ENCODE data around the gene ATRIP.
"Not testable (repeated sequence)": the region's sequence is repeated elsewhere in the genome, so short reads cannot be mapped to it uniquely, and the experiment has no call there.

ATRIP gene

DNA sequence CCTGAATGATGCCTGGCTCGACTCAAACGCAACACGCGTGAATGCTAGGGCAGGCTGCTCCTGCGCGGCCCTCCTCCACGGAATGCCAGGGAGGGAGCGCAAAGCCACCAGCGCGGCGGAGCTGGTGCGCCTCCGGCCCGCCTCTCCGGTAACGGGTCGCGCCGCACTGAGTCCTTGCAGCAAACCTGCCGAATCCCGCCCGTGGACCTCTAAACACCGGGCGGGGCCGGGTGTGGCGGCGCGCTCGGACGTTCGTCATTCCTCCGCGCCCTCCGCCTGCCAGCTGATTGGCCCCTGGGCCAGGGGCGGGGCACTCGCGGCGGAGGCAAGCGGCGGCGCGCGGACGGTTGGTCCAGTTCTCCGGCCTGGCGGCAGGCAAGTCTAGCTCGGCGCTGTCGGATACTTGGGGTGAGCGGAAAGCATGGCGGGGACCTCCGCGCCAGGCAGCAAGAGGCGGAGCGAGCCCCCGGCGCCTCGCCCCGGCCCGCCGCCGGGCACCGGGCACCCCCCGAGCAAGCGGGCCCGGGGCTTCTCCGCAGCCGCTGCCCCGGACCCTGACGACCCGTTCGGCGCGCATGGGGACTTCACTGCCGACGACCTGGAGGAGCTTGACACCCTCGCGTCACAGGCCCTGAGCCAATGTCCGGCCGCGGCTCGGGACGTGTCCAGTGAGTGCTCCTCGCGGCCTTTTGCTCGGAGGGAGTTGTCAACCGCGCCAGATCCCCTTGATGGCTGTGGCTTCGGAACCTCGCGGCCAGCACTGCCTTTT, at the start of gene ATRIP:
TSS of gene ATRIP (plus strand) at position 313 of the 769 bp plus-strand sequence. CDS start at position 422, 109 bp downstream.
- peak; percentile 69 to 76 for DNase-seq (ENCODE audit: low read depth in 2 of 2, low spot score in 1 of 2)

DNA sequence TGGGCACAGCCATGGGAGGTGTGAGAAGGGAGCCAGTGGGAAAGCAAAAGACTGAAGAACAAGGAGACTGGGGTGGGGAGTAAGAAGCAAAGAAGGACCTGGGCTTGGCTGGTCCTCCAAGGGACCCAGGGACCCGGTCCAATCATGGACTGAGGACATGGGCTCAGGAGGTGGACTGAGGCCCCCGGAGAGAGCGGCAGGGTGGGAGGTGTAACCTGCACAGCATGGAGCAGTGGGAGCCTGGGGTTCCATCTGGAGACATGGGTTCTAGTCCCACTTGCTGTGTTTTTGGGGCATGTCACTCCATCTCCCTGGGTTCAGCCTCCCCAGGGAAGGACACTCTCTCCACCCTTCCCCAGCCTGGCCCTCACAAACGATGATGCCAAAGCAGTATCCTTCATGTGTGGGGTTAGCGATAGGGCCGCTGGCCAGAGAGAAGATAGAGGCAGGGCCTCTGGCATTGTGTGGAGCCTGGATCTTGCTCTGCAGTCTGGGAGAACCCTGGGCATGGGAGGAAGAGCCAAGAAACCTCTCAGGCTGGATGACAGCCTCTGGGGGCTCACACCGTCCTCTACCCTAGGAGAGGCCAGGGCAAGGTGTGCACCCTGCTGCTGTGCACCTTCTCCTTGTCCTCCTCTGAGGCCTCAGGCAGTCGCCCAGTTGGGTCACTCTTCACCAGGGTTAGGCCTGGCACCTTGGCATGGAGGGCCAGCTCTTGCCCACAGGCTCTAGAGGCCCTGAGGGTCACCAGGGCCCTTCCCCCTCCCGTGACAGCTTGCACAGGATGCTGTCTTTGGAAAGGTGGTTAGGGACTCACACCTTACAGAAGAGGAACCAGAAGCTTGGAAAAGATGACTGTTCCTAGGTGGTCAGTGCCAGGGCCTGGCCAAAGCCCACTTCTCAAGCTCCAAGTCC, 48.5 kb upstream of the ATRIP start:
- no peak for DNase-seq (ENCODE audit: low read depth in 2 of 2, low spot score in 1 of 2)

DNA sequence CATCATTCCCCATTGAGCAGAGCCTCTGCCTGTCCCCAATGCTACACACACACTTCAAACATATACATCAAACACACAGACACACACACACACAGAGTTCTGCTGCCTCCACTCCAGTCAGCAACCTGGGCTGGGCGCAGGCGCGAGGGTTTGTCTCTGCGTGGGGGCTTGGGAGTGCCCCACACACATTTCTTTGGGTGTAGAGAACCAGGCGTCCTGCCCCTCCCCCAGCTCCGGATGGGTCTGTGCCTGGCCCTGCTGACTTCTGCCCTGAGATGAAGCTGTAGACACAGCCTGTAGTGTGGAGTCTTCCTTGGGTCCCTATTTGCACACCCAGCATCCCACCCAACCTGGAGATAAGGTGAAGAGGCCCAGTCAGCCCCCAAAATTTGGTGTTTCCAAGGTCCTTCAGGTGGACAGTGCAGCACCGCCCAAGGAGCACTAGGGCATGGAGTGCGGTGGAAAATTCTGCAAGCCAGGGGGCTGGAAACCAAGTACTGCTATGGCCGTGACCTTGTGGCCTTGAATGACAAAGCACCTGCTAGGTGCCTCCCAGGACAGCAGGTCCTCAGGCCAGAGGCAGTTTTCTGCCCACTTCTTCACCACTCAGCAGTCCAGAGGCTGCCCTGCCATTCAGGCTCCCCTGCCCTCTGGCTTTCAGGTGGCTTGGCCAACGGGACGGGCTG, 47.7 kb upstream of the ATRIP start:
- no peak for DNase-seq (ENCODE audit: low read depth in 2 of 2, low spot score in 1 of 2)

DNA sequence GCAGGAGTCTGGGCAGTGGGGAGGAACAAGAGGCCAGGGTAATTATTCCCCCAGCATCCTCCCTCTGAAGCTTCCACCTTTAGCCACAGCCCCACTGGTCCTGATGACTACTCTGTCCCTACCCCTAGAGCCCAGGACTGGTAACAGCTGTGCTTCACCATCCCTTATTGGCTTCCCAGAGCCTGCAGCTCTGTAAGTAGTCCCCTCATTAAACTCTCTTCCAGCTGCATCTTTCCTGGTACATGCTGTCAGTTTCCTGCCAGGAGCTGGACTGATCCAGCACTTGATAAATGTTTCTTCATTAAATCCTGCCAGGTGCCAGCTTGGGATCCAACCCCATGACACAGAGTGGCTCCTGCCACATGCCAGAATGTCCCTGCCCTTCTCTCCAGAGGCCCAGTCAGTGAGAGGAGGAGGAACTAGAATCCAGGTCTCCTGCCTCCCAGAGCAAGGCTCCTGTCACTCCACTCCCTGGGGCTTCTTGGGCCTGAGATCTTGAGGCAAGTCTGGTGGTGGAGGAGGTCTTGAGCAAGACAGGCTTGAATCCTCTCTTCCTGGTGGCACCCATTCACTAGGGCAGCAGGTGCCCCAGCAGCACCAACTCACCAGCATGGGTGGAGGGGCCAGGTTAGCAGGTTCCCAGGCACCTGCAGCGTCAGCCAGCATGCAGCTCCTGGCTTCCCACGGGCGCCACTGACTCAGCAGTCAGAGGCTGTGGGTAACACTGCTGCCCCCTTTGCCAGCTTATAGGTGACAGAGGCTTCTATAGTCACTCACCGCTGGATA, 47.0 kb upstream of the ATRIP start:
- DNase-seq (ENCODE audit: low read depth in 2 of 2, low spot score in 1 of 2), result no peak

DNA sequence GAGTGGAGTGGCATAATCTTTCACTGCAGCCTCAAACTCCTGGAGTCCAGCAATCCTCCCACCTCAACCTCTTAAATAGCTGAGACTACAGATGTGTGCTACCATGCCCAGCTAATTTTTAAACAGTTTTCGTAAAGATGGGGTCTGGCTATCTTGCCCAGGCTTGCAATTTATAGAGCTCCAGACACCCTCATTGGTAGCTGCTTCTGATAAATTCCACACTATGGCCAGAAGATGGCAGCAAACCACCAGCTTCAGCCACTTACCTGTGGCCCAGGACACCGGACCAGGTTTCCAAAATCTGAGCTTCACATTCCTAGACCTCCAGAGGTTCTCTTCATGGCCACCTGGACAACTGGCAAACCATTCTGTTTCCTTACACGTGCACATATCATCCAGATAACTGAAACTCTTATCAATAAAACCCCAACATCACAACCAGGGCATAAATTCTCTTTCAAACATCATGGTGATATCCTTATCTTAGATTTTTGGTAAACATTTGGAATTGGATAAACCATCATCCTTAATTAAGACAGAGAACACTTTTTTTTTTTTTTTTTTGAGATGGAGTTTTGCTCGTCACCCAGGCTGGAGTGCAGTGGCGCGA, 45.6 kb upstream of the ATRIP start:
- DNase-seq (ENCODE audit: low read depth in 2 of 2, low spot score in 1 of 2), result peak; percentile 11 to 41

DNA sequence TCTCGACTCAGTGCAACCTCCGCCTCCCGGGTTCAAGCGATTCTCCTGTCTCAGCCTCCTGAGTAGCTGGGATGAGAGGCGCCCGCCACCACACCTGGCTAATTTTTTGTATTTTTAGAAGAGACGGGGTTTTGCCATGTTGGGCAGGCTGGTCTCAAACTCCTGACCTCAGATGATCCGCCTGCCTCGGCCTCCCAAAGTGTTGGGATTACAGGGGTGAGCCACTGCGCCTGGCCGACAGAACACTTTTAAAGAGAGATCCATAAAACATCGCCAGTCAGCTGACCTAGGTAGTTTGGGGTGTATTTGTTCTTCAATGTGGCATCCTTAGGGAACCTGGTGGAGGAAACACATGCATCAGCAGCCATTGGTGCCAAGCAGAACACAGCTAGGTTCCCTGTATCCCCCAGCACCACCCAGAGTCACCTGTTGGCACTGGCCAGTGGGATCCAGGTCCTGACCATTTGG, 45.1 kb upstream of the ATRIP start:
- not testable (repeated sequence) for DNase-seq (ENCODE audit: low read depth in 2 of 2, low spot score in 1 of 2)

DNA sequence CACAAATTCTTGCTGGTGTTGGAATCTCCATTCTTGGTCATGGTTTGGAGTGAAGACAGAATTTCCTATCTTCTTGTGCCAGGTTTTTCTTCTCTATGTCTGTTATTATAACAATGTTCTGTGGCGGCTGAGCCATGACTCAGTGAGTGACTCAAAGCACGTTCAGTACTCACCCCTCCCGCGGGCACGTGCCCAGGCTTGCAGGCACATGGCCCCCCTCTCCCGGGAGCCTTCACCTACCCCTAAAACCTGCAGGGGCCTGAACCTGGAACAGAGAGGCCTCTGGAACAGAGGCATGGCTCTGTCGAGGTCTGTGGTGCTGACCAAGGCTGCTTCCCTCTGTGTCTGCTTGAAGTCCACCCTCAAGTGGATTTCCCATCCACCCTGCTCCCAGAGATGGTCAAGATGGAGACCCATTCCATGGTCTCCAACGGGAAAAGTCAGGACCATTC, 44.2 kb upstream of the ATRIP start:
- DNase-seq (ENCODE audit: low read depth in 2 of 2, low spot score in 1 of 2), result no peak

DNA sequence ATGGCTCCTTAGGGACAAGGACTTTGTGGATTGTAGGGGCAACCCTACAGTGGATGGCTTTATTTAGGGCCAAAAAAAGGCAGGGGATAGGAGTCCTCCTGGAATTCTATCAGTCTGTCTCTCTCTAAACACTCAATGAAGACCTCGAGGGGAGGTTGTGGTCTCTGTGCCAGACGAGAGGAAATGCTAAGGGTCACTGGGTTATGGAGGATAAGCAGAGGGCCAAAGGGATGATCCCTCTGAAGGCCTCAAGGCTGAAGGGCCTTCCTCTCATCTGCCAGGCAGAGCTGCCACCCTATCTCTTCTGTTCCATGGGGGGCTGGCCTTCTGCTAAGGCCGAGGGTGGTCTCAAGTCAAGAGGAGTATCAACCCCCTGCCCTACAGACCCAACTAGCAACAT, 43.6 kb upstream of the ATRIP start:
- no peak for DNase-seq (ENCODE audit: low read depth in 2 of 2, low spot score in 1 of 2)

DNA sequence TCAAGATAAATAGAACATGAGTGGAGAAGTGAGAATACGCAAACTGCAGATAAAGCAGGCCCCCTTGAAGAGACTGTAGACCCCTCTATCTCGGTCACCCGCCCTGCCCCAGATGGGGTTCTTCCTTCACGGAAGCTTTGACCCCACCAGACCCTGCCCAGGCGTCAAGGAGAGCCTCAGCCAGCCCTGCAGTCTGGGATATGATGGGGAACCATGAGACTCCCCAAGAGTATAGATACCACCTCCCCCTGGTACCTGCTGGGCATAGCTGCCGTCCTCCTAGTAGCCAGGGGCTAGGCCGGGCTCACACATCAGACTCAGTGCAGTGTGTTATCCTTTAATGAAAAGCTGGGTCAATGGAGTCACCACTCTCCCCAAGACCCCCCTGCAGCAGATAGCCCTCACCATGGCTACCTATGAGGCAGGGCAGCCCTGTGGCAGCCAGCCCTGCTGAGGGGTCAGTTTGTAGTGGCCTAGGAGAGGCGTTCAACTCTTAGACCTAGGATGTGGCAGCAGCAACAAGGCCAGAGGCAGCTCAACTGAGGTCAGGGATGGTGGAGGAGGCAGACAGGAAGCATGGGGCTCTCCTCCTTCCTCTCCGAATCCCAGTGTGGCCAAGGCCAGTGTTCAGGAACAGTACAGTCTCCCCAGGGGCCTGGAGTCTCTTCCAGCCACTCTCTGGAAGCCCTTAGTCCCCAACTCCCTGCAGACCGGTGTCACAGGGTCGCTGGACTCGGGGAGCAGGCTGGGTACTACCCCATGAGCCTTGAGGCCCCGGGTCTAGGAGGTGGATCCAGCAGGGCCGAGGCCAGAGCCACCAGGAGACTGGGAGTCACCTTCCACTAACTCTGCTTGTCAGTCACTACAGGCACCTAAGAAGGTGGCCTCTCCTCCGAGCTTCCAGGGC, 42.8 kb upstream of the ATRIP start:
- no peak for DNase-seq (ENCODE audit: low read depth in 2 of 2, low spot score in 1 of 2)

DNA sequence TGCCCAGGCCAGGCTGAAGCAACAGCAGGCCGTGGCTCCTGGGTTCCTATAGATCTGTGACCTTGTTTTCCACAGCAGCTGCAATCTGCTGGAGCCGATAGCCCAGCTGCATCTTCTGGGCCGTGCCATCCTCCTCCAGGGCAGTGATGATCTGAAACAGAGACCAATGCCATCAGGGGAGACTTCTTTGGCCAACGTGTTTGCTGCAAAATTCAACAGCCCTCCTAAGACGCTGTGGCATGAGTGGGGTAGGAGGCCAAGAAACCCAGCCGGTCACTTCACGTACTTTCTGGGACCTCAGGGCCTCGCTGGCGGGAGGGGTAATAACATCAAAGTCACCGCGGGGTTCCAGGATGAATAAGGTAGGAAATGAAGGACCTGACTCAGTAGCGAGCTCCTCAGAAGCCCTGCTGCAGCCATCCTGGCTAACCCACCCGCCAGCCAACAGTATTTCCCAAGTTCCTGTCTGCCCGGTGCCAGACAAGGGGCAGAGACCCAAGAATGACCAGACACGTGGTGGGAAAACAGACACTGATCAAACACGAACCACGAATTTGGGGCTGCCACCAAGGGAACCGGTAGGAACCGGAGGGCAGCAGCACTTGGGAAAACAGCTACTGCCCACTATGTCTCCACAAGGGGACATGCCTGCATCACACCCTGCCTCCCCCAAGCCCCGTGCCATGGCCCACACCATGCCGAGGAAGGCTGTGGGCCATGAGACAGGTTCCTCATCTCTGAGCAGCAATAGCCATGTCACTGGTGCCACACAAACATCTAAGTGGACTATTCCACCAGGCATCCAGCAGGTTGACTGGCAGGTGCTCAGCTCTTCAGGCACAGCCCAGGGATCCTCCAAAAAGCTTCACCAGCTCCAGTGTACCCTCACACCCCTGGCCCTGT, 41.8 kb upstream of the ATRIP start:
- DNase-seq (ENCODE audit: low read depth in 2 of 2, low spot score in 1 of 2), result no peak

DNA sequence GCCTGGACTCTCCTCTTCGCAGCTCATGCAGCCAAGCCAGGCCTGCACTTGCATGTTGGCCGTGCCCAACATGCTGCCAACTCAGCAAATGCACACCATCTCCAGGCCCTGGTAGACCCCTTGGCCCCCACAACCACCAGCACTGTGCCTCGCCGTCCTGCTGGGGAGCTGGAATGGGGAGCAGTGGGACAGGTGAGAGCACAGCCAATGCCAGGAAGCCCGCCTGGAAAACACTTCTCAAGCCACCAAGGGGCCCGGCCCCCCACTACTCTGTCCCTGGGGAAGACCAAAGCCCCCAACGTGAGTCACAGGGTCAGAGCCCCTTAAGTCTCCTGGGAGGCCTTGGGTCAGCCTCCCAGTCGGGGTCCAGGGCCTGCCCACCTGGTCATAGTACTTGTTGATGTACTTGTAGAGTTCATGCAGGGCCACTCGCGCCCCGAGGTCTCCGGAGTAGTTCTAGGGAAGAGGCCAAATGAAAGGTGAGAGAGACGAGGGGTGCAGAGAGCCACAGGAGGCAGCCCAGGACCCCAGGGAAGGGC, 41.1 kb upstream of the ATRIP start:
- DNase-seq (ENCODE audit: low read depth in 2 of 2, low spot score in 1 of 2), result no peak

DNA sequence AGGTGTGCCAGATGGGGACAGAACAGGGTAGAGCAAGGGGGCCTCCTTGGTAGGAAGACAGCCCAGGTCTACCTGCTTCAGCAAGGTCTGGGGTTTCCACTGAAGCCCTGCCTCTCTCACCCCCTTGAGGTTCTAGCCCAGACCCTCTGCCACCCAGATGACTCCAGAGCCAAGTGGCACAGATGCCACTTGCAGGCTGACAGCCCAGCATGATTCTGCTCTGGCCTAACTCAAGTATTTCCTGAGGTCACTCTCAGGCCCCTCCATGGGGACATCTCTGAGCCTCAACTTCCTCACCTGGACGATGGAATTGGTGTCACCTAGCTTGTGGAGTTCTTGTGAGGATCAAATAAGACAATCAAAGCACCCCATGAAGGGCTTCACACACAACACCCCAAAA, 40.6 kb upstream of the ATRIP start:
- no peak for DNase-seq (ENCODE audit: low read depth in 2 of 2, low spot score in 1 of 2)

DNA sequence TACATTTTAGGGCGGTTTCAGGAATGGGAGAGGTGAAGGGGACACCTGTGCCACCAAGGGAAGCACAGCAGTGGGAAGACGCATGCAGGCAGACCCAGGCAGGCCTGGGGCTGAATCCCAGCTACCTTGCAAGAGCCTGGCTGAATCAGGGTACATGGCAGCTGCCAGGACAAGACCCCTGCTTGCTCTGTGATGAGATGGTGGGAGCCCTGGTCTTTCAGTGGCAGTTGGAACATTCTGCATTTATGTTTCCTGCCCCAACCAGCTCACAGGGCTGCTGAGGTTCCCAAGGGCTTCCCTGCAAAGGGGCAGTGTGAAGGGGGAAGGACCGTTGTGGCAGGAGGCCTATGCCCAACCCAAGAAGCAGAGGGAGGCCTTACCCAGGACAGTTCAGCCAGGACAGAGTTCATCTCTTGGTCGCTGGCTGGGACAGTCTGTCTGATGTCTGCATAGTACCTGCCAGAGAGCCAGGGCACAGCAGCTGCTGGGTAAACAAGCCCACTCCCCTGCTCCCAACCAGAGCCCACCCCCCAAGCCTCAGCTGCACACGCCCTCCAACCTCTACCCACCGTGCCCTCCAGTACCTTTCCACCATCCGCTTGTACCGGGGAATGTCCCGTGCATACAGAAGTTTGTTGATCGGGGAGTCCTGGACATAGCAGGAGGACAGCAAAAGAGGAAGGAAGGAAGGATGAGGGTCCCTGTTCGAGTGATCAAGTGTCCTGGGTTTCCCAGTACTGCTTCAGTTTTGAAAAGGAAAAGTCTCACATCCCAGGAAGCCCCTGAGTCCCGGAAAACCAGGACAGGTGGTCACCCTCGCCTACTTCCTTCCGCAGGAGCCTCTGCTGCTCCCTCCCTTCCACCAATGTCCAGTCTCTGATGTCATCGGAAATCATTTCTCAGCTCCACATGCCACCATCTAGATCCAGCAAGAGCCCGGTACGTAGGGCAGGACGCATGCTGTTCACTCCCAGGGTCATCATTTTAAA, 39.8 kb upstream of the ATRIP start:
- no peak for DNase-seq (ENCODE audit: low read depth in 2 of 2, low spot score in 1 of 2)

DNA sequence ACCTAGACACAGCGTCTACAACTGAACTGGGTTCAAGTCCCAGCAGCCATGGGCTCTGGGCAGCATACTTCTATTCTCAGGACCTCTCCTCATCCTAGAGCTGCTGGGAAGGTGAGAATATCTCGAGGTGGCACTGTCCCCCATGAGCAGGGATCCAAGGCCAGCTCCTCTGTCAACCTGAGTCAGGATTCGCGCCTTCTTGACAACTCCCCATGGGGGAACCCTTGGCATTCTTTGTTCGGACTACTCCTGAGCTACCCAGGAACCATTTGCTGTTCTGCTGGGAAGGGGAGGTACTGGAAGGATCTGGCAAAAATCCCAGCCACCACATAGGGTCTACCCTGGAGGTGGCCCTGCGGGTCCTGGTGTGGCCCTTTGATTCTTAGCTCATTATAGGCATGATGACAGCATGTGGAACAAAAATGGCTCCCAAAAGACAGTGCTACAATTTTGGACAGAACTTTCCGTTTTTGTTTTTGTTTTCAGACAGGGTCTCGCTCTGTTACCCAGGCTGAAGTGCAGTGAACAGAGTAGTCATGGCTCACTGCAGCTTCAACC, 38.9 kb upstream of the ATRIP start:
- no peak for DNase-seq (ENCODE audit: low read depth in 2 of 2, low spot score in 1 of 2)

DNA sequence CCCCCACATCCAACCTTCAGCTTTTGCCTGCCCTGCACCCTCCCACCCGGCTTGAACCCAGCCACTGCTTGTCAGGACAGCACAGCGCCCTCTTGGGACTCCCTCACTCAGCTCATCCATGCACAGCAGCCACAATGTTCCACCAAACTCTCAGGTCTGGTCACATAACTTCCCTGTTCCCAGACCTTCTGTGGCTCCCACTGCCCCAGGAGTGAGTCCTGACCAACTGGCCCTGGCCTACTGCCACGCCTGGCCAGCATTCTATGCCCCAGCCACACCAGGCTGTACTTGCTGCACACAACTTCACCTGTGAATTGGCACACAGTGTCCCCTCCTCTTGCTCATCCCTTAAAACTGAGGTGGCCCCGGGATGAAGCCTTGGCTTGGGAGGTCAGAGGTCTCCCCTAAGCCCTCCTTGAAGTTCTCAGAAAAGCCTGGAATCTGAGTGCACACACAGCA, 37.7 kb upstream of the ATRIP start:
- no peak for DNase-seq (ENCODE audit: low read depth in 2 of 2, low spot score in 1 of 2)
